GM12874 (cell line): ENCODE data around the gene ATXN10.

Source experiments
- CTCF ChIP-seq: IDR thresholded peaks from 2 replicates; pipeline ENCODE4 v1.5.1; 2011; ENCODE audit warnings: low read depth, mild to moderate bottlenecking, control low read depth, low read length, moderate library complexity; ENCODE audit not compliant: insufficient read depth

The ATXN10 gene

DNA sequence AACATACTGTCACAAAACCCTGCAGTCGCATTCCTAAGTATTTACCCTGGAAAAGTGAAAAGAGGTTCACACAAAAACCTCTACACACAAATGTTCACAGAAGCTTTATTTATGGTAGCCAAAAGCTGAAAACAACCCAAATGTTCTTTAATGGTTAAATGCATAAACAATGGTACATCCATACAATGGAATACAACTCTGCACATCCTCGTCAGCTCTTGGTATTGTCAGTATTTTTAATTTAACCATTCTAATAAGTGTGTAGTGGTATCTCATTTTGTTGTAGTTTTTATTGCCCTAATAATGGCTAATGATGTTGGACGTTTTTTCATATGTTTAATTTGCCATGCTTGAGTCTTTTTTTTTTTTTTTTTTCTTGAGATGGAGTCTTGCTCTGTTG, 99.4 kb downstream of the ATXN10 start:
- TF ChIP-seq CTCF = no peak

DNA sequence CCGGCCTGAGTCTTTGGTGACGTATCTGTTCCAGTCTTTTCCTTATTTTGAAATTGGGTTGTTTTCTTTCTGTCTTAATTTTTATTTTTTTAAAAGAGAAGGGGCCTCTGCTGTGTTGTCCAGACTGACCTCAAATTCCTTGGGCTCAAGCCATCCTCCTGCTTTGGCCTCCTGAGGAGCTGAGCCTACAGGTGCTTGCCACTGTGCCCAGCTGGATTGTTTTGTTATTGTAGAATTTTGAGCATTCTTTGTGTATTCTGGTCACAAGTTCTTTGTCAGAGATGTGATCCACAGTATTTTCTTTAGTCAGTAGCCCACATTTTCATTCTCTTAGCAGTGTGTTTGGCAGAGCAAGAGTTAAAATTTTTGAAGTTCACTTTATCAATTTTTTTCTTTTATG, 100.1 kb downstream of the ATXN10 start:
- no peak for TF ChIP-seq CTCF

DNA sequence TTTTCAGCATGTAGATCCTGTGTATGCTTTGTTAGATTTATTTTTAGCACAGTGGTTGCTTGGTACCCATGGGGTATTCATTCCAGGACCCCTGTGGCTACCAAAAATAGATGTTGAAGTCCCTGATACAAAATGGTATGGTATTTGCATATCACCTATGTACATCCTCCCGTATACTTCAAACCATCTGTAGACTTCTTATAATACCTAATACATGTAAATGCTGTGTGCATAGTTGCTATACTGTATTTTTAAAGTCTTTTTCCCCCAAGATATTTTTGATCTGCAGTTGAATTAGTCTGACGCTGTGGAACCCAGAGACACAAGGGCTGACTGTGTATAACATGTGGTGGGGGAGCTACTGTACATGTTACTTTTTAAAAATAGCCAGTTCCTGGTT, 101.1 kb downstream of the ATXN10 start:
- TF ChIP-seq CTCF = no peak

DNA sequence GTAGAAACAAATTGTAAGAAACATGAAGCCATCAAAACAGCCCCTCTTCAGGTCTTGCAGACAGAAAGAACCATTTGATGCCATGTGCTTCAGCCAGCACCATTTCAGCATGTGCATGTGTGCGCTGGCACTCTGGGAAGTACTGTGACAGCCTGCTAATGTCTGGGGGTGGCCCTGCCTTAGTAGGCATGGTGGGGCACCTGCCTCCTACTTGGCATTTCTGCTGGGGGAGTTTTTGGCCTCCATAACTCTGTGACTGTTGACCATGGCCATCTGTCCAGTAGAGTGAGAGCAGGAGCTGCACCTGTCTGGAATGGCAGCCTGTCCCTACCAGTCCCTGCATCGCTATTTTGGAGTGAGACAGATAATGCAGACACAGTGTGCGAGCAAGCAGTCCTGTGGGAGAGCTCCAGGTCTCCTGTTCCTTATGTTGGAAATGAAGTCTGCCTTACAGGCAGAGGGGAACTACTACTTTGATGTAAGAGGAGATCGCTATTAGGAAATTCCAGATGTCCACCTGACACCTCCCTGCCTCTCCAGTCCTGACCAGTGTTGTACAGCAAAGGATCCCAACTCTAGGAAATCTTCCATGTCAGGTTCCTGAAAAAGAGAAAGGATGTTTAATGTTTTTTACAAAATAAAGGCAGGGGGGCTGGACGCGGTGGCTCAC, 102.5 kb downstream of the ATXN10 start:
- TF ChIP-seq CTCF = no peak

GRCh38 chr22:45775062-45775461, 103.4 kb downstream of the ATXN10 start:
- no peak for TF ChIP-seq CTCF

DNA sequence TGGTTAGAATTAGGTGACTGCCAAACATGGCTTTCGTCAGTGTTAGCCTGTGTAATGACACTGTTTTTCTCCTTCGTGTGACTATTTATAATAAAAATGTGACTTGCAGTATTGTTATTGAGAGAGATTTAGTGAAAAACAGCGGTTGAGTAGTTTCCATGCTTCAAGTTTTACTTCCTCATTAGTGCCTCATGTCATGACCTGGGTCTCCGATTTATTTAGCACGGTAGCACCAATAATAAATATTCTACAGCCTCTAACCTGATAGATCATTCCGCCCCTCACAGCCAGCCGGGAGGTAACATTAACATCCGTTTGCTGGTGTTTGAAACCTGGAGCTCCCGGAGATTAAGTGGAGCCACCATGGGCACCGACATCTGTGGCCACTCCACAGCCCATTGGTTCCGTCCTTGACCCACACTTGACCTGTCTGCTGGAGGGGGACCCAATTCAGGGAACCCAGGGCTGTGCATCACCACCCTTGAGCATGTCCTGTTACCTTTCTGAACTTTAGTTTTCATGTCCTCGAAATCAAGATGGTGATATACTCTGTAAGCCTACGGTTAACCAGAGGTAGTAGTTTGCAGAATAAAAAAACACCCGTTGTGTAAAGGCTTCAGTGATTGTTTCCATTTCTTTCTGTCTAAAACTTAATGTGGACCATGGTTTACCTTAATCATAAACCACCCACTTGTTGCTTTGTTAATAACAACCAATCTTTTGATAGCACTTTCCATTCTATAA, 104.1 kb downstream of the ATXN10 start:
- TF ChIP-seq CTCF = no peak

DNA sequence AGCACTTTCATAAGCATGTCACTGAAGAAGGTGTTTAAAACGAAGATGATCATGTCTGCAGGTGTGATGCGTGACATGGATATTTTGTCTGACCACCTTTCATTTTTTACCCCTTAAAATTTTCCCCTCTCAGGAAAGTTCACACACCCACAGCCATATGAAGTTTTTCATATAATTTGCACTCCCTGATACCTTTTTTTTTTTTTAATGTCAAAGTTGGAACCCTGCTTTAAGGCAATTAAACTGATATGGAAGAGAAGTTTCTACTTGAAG, 104.6 kb downstream of the ATXN10 start:
- TF ChIP-seq CTCF = no peak
